Stimulated activated effector memory CD8-positive, alpha-beta T cell treated with anti-CD3 and anti-CD28 coated beads, Interleukin-12 subunit alpha, Interleukin-12 subunit beta, amount 100 ng/mL, for 72 hours (primary cell): ENCODE data around the gene DDRGK1.
A peak's percentile ranks its signal among the peaks of the same experiment; 100 is the strongest.

Experiments
- ATAC-seq: fragments of 150-1000 bp; cut with Tn5 transposase; 2 replicates; pipeline ENCODE4 v1.10.0; 2021
- DNase-seq, 2 donors: peaks; one replicate each; pipeline ENCODE4 v3.0.0; 2021 to 2022; ENCODE audit warnings: low spot score in 2 of 2
- H3K27ac Mint-ChIP-seq: one replicate; pipeline ENCODE4 v1.8.0; 2022; ENCODE audit warnings: mild to moderate bottlenecking, mixed read lengths
- H3K36me3 Mint-ChIP-seq: one replicate; pipeline ENCODE4 v1.8.0; 2022; ENCODE audit warnings: mild to moderate bottlenecking, mixed read lengths
- H3K4me1 Mint-ChIP-seq: one replicate; pipeline ENCODE4 v1.8.0; 2022; ENCODE audit warnings: mixed read lengths
- H3K4me3 Mint-ChIP-seq: one replicate; pipeline ENCODE4 v1.8.0; 2022; ENCODE audit warnings: mild to moderate bottlenecking, mixed read lengths
- H3K9me3 Mint-ChIP-seq: one replicate; pipeline ENCODE4 v1.8.0; 2022; ENCODE audit warnings: mixed read lengths

DDRGK1 gene

DNA sequence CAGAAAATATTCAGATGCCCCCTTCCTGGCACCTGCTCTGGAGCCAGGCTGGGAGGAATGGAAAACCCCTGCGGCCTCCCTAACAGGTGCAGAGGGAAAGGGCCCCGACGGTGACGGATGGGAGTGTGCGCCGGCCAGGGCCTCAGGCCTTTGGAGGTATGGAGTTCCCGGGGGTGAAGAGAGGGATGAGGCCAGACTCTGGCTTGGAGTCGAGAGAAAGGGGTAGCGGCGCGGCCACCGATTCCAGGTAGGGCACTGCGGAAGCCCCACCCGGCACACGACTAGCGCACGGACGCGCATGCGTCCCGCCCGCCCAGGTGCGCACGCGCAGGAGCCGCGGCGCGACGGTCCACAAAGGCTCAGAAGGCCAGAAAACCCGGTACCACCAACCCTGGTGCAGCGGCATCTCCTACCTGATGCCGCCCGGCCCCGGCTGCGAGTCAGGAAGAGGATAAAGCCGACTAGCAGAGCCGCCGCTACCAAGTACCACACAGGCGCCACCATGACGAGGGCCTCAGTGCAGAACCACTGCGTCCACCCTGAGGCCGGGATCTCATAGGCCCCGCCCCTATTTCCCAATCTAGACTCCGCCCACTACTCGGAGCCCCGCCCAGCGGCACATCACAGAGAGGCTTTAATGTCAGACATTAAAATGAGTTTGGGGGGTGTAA, at the start of gene DDRGK1:
Gene DDRGK1, minus strand, starts transcription at position 559 of the 671 bp plus-strand sequence. Its CDS starts 55 bp downstream, at position 504.
- H3K36me3 Mint-ChIP-seq = peaks cover 56% of the 10 kb centered on the region
- DNase-seq (peak; percentile 90 to 98), ATAC-seq (peak; percentile 84)
- H3K9me3 Mint-ChIP-seq = no peaks in the 10 kb centered on the region
- H3K27ac Mint-ChIP-seq = peak within 1 kb of the TSS; percentile 99
- peaks cover 33% of the 10 kb centered on the region for H3K4me1 Mint-ChIP-seq
- peak within 1 kb of the TSS; percentile 99 for H3K4me3 Mint-ChIP-seq

DNA sequence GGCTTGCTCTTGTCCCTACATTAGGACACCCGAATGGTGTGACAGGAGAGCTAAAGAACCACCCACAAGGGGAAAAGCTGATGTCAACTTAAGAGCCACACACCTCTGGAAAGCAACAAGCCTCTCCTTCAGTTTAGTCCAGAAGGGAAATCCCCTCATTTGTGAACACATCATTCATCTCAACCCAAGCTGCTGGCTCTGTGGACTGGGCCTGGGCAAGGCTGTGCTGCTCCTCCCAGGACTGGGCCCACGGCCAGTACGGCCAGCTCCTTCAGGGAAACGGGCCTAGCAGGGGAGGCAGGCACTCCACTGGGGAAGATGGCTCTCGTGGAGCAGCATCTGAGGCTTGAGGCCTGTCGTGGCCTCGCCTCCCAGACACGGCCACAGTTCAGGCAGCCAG, 47.3 kb upstream of the DDRGK1 start:
- Mint-ChIP-seq H3K4me3 (no peak overlapping the region), H3K36me3 (peaks cover 6% of the 10 kb centered on the region), H3K9me3 (no peaks in the 10 kb centered on the region), H3K4me1 (no peaks in the 10 kb centered on the region), H3K27ac (no peak overlapping the region)
- DNase-seq (no peak), ATAC-seq (peak; percentile 49)

DNA sequence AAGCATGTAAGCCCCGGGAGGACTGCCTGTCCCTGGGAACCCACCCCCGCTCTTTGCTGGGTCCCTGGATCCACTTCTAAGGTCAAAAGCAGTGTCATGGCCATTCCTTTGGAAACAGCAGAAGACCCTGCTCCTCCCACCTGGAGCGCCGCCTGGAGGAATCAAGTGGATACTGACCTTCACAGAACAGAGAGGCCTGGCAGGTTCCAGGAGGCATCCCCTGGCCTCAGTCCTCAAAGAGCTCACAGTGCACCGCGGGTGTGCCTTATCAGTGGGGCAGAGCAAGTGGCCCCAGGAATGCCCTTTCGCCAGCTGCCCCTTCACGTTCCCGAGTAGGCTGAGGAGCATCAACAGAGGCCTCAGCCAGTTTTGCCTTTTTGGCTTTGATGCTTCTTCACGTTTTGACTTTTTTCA, 45.6 kb upstream of the DDRGK1 start:
- Mint-ChIP-seq H3K9me3 (no peaks in the 10 kb centered on the region), H3K4me3 (no peak overlapping the region), H3K27ac (no peak overlapping the region), H3K4me1 (no peaks in the 10 kb centered on the region), H3K36me3 (peaks cover 6% of the 10 kb centered on the region)
- ATAC-seq = no peak
- no peak for DNase-seq

DNA sequence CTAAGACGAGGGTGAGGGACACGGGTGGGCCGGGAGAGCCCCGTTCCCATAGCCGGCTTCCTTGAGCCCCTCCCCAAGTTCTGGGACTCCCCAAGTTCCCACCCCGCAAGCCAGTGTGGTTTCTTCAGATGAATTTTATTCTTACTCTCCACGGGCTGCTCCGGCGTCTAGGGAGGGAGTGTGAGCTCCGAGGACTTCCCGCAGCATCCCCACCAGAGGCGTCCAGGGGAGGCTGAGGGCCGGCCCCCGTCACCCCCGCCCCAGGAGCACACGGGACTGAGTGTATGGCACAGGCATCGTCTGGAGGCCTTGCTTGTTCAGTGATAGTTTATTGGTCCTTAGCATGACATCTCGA, 44.5 kb upstream of the DDRGK1 start:
- peak; percentile 25 for ATAC-seq

DNA sequence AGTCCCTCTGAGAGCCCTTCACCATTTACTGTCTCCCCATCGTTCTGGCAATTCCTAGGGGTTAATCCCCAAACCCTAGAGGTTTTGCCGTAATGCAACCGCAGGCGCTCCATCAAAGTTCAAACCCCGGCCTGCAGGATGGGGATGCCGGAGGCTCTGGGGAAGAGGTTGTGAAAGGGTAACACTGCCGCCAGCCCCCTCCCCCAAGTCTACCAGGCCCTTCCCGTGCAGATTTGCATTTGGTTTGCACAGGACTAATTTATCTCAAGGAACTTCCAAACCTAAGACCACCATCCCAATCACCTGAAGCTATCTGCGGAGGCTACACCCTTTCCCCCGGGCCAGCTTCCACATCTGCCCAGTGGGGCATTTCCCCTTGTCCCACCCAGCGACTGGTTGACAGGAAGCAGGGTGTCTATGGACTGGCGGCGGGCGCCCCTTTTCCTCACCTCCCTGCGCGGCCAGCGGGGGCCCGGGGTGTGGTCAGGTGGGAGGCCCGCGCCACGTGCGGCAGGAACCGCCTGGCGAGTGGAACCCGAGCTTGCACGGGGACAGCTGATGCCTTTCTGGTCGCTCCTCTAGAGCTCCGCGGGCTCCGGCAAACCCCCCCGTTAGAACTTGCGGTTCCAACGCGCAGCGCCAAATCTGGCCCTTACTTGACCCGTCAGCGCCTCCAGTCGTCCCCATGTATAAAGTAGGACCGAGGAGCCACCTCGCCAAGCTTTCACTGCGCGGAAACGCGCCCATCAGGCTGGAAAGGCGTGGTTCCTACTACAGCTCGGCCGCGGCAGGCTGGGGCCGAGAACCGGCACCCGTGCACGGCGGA, 43.9 kb upstream of the DDRGK1 start:
- no peaks in the 10 kb centered on the region for H3K4me1 Mint-ChIP-seq
- H3K9me3 Mint-ChIP-seq = no peaks in the 10 kb centered on the region
- no peaks in the 10 kb centered on the region for H3K36me3 Mint-ChIP-seq
- peak; percentile 52 for ATAC-seq
- DNase-seq = peak in 1 of 2 donors; percentile 62
- peak overlapping the region; percentile 29 for H3K4me3 Mint-ChIP-seq
- no peak overlapping the region for H3K27ac Mint-ChIP-seq

More for the DNA sequence above, 44.5 kb upstream of the DDRGK1 start:
- Mint-ChIP-seq H3K27ac (no peak overlapping the region), H3K9me3 (no peaks in the 10 kb centered on the region), H3K4me1 (no peaks in the 10 kb centered on the region), H3K36me3 (no peaks in the 10 kb centered on the region), H3K4me3 (peak overlapping the region; percentile 29)
- DNase-seq = no peak

DNA sequence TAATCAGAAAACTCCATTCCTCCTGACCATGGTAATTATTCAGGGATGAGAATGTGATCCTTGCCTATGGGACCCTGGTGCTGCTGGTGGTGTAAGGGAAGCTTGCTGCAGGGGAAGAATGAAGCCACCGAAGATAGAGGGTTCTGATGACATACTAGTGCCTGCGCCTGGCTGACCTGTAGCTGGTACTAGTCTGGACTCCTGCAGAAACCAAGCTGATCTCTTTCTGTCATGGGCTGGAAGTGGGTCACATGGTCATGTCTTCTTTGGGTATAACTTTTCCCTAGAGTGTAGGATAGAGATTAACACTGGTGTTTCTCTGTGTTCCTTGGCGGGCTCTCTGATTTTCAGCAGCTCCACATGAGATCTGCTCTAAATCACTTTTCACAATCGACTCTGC, 43.2 kb upstream of the DDRGK1 start:
- no peak for ATAC-seq

DNA sequence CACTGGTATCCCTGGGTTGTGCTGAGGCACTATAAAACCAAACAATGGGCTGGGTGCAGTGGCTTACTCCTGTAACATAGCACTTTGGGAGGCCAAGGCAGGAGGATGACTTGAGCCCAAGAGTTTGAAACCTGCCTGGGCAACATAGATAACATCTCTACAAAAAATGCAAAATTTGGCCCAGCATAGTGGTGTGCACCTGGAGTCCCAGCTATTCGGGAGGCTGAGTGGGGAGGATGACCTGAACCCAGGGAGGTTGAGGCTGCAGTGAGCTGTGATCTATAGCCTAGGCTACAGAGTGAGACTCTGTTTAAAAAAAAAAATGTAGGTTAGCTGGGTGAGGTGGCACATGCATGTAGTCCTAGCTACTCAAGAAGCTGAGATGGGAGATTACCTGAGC, 42.2 kb upstream of the DDRGK1 start:
- Mint-ChIP-seq H3K9me3 (no peaks in the 10 kb centered on the region), H3K36me3 (no peaks in the 10 kb centered on the region), H3K4me3 (no peak overlapping the region), H3K4me1 (no peaks in the 10 kb centered on the region), H3K27ac (peak overlapping the region; percentile 52)
- no peak for ATAC-seq
- no peak for DNase-seq

More for the DNA sequence above, 43.2 kb upstream of the DDRGK1 start:
- Mint-ChIP-seq H3K27ac (no peak overlapping the region), H3K36me3 (no peaks in the 10 kb centered on the region), H3K9me3 (no peaks in the 10 kb centered on the region), H3K4me1 (no peaks in the 10 kb centered on the region), H3K4me3 (no peak overlapping the region)
- DNase-seq = no peak

DNA sequence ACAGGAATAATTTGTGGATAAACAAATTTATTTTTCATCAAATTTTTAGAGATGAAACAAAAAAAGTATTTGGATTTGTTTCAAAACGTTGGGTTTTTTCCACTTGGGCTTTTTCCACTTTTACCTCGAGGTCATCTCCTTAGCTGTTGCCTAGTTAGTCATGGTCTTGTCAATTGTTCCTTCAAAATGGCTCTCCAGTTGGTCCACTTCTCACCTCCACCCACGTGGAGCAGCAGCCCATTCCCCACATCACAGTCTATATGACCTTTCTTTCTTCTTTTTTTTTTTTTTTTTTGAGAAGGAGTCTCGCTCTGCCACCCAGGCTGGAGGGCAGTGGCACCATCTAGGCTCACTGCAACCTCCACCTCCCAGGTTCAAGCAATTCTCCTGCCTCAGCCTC, 41.2 kb upstream of the DDRGK1 start:
- Mint-ChIP-seq H3K36me3 (no peaks in the 10 kb centered on the region), H3K27ac (no peak overlapping the region), H3K4me1 (peaks cover 6% of the 10 kb centered on the region), H3K4me3 (no peak overlapping the region), H3K9me3 (no peaks in the 10 kb centered on the region)
- no peak for DNase-seq
- no peak for ATAC-seq

DNA sequence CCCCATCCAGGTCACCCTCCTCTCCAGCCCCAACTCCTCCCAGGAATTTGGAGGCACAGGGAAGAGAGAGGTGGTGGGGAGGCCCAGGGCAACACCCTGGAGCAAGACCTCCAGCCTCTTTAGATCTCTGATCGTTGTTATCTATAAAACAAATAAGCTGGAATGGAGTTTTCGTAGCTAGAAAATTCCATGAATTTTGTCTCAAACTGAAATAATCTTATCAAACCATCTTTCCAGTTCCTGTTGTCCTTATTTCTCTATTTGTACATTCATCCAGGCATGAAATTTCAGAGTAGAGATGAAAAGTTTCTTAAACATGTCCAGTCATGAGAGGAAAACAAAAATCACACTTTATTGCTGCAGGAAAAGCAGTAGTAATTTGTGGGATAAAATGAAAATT, 40.7 kb upstream of the DDRGK1 start:
- peaks cover 7% of the 10 kb centered on the region for H3K4me1 Mint-ChIP-seq
- no peaks in the 10 kb centered on the region for H3K9me3 Mint-ChIP-seq
- no peaks in the 10 kb centered on the region for H3K36me3 Mint-ChIP-seq
- H3K4me3 Mint-ChIP-seq = no peak overlapping the region
- DNase-seq (no peak), ATAC-seq (no peak)
- no peak overlapping the region for H3K27ac Mint-ChIP-seq

DNA sequence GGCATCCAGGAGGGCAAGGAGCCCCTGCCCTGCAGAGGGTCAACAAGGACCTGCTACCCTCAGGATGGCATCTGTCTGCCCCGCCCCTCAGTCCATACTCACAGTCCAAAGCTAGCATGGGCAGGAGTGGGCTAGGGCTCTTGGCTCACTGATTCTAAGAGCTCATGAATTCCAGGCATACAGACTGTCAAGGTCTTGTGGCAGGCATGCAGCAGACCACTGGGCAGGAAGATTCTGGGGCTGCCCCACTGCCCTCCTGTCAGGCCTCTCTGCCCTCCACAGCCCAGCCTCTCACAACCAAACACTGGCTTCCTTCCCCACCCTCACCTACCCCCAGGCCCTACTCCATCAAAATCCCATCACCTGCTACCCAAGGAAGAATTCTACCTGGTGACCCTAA, 40.1 kb upstream of the DDRGK1 start:
- Mint-ChIP-seq H3K27ac (no peak overlapping the region), H3K4me3 (no peak overlapping the region), H3K4me1 (peaks cover 12% of the 10 kb centered on the region), H3K9me3 (no peaks in the 10 kb centered on the region), H3K36me3 (no peaks in the 10 kb centered on the region)
- no peak for ATAC-seq
- no peak for DNase-seq

DNA sequence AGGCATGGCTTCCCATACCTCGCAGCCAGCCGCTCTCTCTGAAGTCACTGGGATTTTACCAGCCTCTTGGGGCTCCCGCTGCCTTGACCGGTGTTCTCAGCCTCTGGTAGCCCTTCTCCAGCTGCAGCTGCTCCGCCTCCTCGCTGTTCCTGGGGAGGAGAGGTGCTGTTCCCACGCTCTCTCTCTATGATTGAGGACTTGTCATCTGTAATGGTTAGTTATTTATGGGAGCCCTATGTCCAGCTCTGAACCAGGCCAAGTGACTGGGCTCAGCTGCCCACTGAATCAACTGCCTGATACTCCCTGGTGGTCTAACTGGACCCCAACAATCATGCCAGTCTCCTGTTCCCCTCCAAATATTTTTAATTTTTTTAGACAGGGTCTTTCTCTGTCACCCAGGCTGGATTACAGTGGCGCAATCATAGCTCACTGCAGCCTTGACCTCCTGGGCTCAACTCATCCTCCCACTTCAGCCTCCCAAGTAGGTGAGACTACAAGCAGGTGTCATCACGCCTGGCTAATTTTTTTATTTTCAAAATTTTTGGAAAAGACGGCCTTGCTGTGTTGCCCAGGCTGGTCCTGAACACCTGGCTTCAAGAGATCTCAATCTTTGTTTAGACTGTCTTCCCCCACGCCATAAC, 39.4 kb upstream of the DDRGK1 start:
- no peak for ATAC-seq
- no peak for DNase-seq
- H3K4me3 Mint-ChIP-seq = no peak overlapping the region
- H3K36me3 Mint-ChIP-seq = no peaks in the 10 kb centered on the region
- H3K4me1 Mint-ChIP-seq = peaks cover 15% of the 10 kb centered on the region
- no peaks in the 10 kb centered on the region for H3K9me3 Mint-ChIP-seq
- H3K27ac Mint-ChIP-seq = no peak overlapping the region

DNA sequence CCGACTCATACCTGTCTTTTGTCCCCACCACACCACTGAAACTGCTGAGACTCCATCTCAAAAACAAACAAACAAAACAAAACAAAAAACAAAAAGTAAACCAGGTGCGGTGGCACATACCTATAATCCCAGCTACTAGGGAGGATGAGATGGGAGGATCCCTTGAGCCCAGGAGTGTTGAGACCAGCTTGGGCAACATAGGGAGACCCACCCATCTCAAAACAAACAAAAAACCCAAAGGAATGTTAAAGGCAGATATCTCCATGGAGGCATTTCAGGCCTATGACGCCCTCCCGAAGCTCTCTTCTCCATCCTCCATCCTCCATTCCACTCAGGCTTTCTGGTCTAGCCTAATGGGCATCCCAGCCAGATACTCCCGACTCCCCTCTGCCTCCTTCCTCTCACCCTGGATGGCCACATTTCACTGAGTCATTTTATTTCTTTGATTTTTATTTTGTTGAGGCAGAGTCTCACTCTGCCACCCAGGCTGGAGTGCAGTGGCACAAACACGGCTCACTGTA, 37.8 kb upstream of the DDRGK1 start:
- Mint-ChIP-seq H3K4me3 (no peak overlapping the region), H3K9me3 (no peaks in the 10 kb centered on the region), H3K36me3 (no peaks in the 10 kb centered on the region), H3K4me1 (peaks cover 15% of the 10 kb centered on the region), H3K27ac (no peak overlapping the region)
- ATAC-seq (no peak), DNase-seq (no peak)

DNA sequence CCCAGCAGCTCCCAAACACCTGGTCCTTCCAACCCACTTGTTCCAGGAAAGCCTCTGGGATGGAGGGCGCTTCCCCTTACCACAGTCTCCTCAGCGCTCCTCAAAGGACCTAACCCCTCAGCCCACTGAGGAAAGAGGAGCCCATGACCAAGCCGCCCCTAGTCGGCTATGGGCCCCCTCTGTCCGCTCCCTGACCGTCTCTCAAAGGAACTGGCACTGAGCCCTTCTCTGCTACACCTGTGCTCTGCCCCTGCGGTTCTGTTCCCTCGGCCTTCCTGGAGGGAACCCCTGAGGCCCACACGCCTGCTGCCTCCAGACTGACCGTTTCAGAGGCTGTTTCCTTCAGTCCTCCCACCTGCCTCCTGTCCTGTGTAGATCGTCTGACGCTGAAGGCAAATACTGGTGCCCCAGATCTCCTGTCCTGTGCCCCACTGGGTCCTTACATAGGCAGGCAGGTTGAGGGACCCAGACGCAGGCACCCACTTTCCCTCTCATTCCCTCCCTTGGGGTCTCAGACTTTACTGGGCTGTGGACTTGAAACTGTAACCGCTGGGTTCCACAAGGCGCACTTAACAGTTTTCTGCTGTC, 36.4 kb upstream of the DDRGK1 start:
- Mint-ChIP-seq H3K4me1 (peaks cover 20% of the 10 kb centered on the region), H3K36me3 (no peaks in the 10 kb centered on the region), H3K4me3 (peak overlapping the region; percentile 87), H3K9me3 (no peaks in the 10 kb centered on the region), H3K27ac (no peak overlapping the region)
- ATAC-seq (no peak), DNase-seq (no peak)

DNA sequence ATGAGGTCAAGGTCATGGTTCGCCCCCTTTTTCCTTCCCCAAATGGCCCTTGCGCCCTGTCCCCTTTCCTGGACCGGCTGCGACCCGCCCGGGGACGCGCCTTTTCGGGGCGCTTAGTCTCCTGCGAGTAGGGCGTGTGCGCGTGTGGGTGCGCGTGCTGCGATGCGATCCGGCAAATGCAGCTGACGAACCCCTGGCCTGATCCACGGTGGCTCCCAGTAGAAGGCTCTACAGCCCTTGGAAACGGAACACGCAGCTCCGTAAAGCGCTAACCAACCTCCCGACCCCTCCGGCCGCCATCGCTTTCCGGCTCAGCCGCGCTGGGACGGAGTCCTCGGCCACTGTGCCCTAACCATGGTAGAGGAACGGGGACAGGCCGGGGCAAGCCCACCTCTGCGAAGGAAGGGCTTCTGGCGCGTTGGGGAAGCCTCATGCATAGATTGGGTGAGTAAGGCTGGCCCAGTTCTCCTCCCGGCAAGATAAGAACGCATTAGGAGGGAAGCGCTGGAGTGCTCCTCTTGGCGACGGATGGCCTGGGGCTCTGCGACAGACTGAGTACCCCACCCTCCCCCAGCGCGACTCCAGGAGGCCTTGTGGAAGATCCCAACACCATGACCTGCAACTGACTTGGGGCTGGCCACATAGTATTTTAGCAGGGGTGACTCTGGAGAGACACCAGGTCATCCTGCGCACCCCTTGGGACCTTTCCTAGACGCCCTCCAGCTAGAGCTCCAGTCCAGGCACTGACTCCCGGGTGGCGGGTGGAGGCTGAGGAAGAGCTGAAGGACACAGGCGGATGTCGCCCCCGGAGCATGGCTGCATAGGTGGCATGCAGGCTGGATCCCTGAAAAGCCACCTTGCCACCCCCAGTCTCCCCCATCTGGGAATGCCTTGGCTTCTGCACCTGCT, 35.6 kb upstream of the DDRGK1 start:
- Mint-ChIP-seq H3K9me3 (no peaks in the 10 kb centered on the region), H3K27ac (no peak overlapping the region), H3K4me1 (peaks cover 20% of the 10 kb centered on the region), H3K36me3 (no peaks in the 10 kb centered on the region), H3K4me3 (peak overlapping the region; percentile 87)
- ATAC-seq (no peak), DNase-seq (peak in 1 of 2 donors; percentile 60)
